ENCODE results near the gene CDK3.
"Not testable (repeated sequence)": the region's sequence is repeated elsewhere in the genome, so short reads cannot be mapped to it uniquely, and the experiment has no call there.

Gene CDK3

GRCh38 chr17:76000755-76001521, at the start of gene CDK3:
CDK3 (plus strand) TSS chr17:76000855; CDS start chr17:76001426, 571 bp downstream.
- no peak for DNase-seq

- no peak for DNase-seq
Observed at GRCh38 chr17:75950855-75951554, 49.6 kb upstream of the CDK3 start.

GRCh38 chr17:75959051-75959838, 41.4 kb upstream of the CDK3 start:
- DNase-seq, result no peak

- no peak for DNase-seq
Observed at GRCh38 chr17:75959839-75960511, 40.7 kb upstream of the CDK3 start.

- no peak for DNase-seq
Observed at GRCh38 chr17:75965468-75965867, 35.2 kb upstream of the CDK3 start.

GRCh38 chr17:75969044-75969443, 31.6 kb upstream of the CDK3 start:
- not testable (repeated sequence) for DNase-seq

GRCh38 chr17:75970011-75970523, 30.6 kb upstream of the CDK3 start:
- no peak for DNase-seq

GRCh38 chr17:75970626-75971025, 30.0 kb upstream of the CDK3 start:
- no peak for DNase-seq

- DNase-seq, result not testable (repeated sequence)
Observed at GRCh38 chr17:75975187-75975586, 25.5 kb upstream of the CDK3 start.

GRCh38 chr17:75975757-75976174, 24.9 kb upstream of the CDK3 start:
- no peak for DNase-seq

- no peak for DNase-seq
Observed at GRCh38 chr17:75976175-75976848, 24.3 kb upstream of the CDK3 start.

- DNase-seq, result peak; percentile 85
Observed at GRCh38 chr17:75978938-75979704, 21.5 kb upstream of the CDK3 start, which contains the start of the genes ACOX1 and TEN1. ACOX1 (minus strand) TSS chr17:75979166; CDS start chr17:75979073, 93 bp downstream. TEN1 (plus strand) TSS chr17:75979240; CDS start chr17:75986193, 6,953 bp downstream.

GRCh38 chr17:75979705-75980187, 20.9 kb upstream of the CDK3 start:
- no peak for DNase-seq

- no peak for DNase-seq
Observed at GRCh38 chr17:75980188-75981018, 20.3 kb upstream of the CDK3 start.

- no peak for DNase-seq
Observed at GRCh38 chr17:75981019-75981615, 19.5 kb upstream of the CDK3 start.

GRCh38 chr17:75983501-75984181, 17.0 kb upstream of the CDK3 start:
- DNase-seq, result no peak

GRCh38 chr17:75985986-75986385, 14.7 kb upstream of the CDK3 start:
- no peak for DNase-seq

- no peak for DNase-seq
Observed at GRCh38 chr17:75987041-75987440, 13.6 kb upstream of the CDK3 start.

- DNase-seq, result no peak
Observed at GRCh38 chr17:75991396-75991795, 9.3 kb upstream of the CDK3 start.
